Measurements from ENCODE around the gene NDUFA13. TPM values are rescaled to one million over a fixed set of nuclear protein-coding genes. Genes with fewer than 3 reads are reported as not detected.

NDUFA13 gene
- total RNA-seq, 1 experiment from 2014 or later, result 339 TPM

DNA sequence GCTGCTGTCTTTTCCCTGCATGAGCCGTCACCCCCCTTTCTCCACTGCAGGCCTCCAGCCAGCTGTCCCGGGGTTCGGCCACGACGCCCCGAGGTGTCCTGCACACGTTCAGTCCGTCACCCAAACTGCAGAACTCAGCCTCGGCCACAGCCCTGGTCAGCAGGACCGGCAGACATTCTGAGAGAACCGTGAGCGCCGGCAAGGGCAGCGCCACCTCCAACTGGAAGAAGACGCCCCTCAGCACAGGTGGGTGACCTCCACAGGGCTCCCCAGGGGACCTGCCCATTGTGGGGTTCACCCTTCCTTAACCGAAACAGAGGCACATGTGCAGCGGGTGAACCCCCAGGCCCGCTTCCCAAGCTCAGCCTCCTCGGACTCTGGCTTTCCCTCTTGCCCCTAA is 13.7 kb upstream of the NDUFA13 start (continued):
- TF ChIP-seq JUND (IDR thresholded peaks at IDR 0.05) (no peak), ZFX (IDR thresholded peaks at IDR 0.05) (no peak), SRF (IDR thresholded peaks at IDR 0.05; ENCODE audit: low read depth) (no peak)

DNA sequence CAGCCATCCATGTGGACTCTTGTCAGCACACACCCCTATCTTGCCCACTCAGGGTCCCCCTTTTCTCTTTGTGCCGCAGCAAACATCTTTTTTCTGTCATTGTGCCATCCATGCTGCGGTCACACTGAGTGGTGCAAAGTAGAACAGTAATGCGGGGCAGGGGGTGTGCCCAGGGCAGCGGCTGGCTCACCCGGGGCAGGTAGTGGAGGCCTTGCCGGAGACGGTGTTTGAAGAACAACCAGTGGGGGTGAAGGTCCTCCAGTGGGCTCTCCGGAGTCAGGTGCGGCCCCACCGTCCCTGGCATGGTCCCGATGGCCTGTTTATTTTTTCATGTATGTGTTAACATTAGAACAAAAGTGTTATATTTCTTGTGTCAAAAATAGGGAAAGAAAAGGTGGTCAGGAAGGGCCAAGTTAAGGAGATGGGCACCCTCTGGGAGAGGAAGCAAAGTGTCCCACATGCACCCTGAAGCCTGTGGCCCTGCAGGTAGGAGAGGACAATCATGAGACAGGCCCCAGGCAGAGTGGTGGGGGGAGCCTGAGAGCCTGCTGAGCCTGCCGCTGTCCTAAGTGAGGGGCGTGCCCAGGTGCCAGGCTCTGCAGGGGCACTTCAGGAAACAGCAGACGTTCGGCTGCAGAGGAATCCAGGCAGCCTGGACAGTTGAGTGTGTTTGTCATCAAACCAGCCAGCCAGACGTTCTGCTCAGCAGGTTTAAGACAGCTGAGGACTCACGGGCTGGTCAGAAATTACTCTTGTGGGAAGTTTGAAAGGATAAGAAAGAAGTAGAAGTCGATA is 13.0 kb upstream of the NDUFA13 start:
- Histone ChIP-seq H4K20me1 (ENCODE audit: insufficient read depth) (no peaks in the 10 kb centered on the region), H3K36me3 (ENCODE audit: control insufficient read depth in 1 of 2, insufficient read depth in 2 of 2, low read length in 2 of 2) (peaks cover 18 to 43% of the 10 kb centered on the region in 2 experiments; a peak in 3 of 4 replicates), H3K4me2 (ENCODE audit: low read length) (no peak overlapping the region), H3K4me3 (replicated peaks in 1 of 2; ENCODE audit: low read depth in 1 of 2, low read length in 2 of 2) (no peak overlapping the region), H3K79me2 (ENCODE audit: insufficient read depth, low read length) (no peaks in the 10 kb centered on the region), H2AFZ (ENCODE audit: low read depth, low read length, poor library complexity, severe bottlenecking) (no peak overlapping the region), H3K27me3 (ENCODE audit: insufficient read depth, low read length) (no peaks in the 10 kb centered on the region), H3K9ac (ENCODE audit: low read length) (no peak overlapping the region), H3K9me3 (ENCODE audit: control insufficient read depth in 1 of 2, insufficient read depth in 1 of 2, low read depth in 1 of 2, low read length in 2 of 2) (no peaks in the 10 kb centered on the region), H3K27ac (ENCODE audit: low read depth, low read length) (no peak overlapping the region), H3K9me2 (ENCODE audit: insufficient read depth) (no peaks in the 10 kb centered on the region), H3K4me1 (ENCODE audit: control insufficient read depth in 1 of 2, insufficient read depth in 2 of 2, low read length in 2 of 2) (no peaks in the 10 kb centered on the region)
- ATAC-seq (no peak), DNase-seq (ENCODE audit: low read depth, low spot score) (no peak)
- RAD21 ChIA-PET (ENCODE audit: low non-redundant PET in 1 of 2, low total read pairs in 2 of 2, uncharacterized antibody in 2 of 2, unreplicated experiment in 2 of 2), result no interaction called here
- no peak for TF ChIP-seq EGR1 (IDR thresholded peaks at IDR 0.05; ENCODE audit: low read depth)
- TF ChIP-seq RAD21 (IDR thresholded peaks at IDR 0.05; ENCODE audit: low read depth), result no peak
- TF ChIP-seq CBX3 (IDR thresholded peaks at IDR 0.05; ENCODE audit: low read depth), result no peak
- TF ChIP-seq ELF1 (IDR thresholded peaks at IDR 0.05; ENCODE audit: borderline replicate concordance, low read depth), result no peak
- TF ChIP-seq ZNF274 (IDR thresholded peaks at IDR 0.05; ENCODE audit: low read depth, low read length), result no peak
- TF ChIP-seq SP1 (IDR thresholded peaks at IDR 0.05; ENCODE audit: low read depth), result no peak
- TF ChIP-seq, protein P1, sequence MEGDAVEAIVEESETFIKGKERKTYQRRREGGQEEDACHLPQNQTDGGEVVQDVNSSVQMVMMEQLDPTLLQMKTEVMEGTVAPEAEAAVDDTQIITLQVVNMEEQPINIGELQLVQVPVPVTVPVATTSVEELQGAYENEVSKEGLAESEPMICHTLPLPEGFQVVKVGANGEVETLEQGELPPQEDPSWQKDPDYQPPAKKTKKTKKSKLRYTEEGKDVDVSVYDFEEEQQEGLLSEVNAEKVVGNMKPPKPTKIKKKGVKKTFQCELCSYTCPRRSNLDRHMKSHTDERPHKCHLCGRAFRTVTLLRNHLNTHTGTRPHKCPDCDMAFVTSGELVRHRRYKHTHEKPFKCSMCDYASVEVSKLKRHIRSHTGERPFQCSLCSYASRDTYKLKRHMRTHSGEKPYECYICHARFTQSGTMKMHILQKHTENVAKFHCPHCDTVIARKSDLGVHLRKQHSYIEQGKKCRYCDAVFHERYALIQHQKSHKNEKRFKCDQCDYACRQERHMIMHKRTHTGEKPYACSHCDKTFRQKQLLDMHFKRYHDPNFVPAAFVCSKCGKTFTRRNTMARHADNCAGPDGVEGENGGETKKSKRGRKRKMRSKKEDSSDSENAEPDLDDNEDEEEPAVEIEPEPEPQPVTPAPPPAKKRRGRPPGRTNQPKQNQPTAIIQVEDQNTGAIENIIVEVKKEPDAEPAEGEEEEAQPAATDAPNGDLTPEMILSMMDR (IDR thresholded peaks at IDR 0.05 in 2 of 3, conservative IDR thresholded peaks at IDR 0.05 in 1 of 3; ENCODE audit: borderline replicate concordance in 1 of 3, insufficient read depth in 1 of 3, low read depth in 2 of 3, low read length in 2 of 3), result no peak
- TF ChIP-seq SRF (IDR thresholded peaks at IDR 0.05; ENCODE audit: low read depth), result no peak
- no peak for TF ChIP-seq EZH2phosphoT487 (IDR thresholded peaks at IDR 0.05; ENCODE audit: borderline replicate concordance)
- TF ChIP-seq MAX (IDR thresholded peaks at IDR 0.05), result no peak
- no peak for TF ChIP-seq FOSL1 (IDR thresholded peaks at IDR 0.05; ENCODE audit: low read depth)
- no peak for TF ChIP-seq POLR2A (IDR thresholded peaks at IDR 0.05; ENCODE audit: borderline replicate concordance, extremely low read depth, insufficient read depth, insufficient read length)
- TF ChIP-seq JUND (IDR thresholded peaks at IDR 0.05), result no peak
- TF ChIP-seq CEBPB (IDR thresholded peaks at IDR 0.05; ENCODE audit: low read depth), result no peak
- TF ChIP-seq, protein P2, sequence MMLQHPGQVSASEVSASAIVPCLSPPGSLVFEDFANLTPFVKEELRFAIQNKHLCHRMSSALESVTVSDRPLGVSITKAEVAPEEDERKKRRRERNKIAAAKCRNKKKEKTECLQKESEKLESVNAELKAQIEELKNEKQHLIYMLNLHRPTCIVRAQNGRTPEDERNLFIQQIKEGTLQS (IDR thresholded peaks at IDR 0.05), result no peak
- POLR2A ChIA-PET, result no interaction called here
- intact Hi-C loops (cut with micrococcal nuclease), result no loop called here
- CTCF ChIA-PET, result interaction anchor here (0.6 kb wide), 1 partner anchor 83 kb away, joined by 3 read pairs; no protein-coding TSS in a partner anchor
- BruUV-seq (replicated peaks), result no TSS peak

Data from HCT116 (cell line).